Transverse colon (tissue), 4 donors: Measurements from ENCODE around the gene ANAPC7. TPM values are rescaled to one million over a fixed set of nuclear protein-coding genes. Genes with fewer than 3 reads are reported as not detected.

ENCODE experiments used
- DNase-seq: peaks from one replicate; pipeline ENCODE4 v3.0.0-alpha.2; 2019
- H3K27ac ChIP-seq, 4 donors: fragments of 200-600 bp; sonication (generic); 2 replicates each; pipeline ENCODE4 v1.5.1; 2016 to 2018; ENCODE audit warnings: inconsistent platforms in 4 of 4
- H3K27me3 ChIP-seq: fragments of 200-600 bp; sonication (generic); 2 replicates; pipeline ENCODE4 v1.5.1; 2017; ENCODE audit warnings: inconsistent platforms
- H3K36me3 ChIP-seq, 4 donors: fragments of 200-600 bp; sonication (generic); 2 replicates each; pipeline ENCODE4 v1.5.1; 2017 to 2019; ENCODE audit warnings: inconsistent platforms in 4 of 4
- H3K4me1 ChIP-seq, 4 donors: fragments of 200-600 bp; sonication (generic); 2 replicates each; pipeline ENCODE4 v1.5.1; 2017 to 2020; ENCODE audit warnings: inconsistent platforms in 4 of 4
- H3K4me3 ChIP-seq, 4 donors: fragments of 200-600 bp; sonication (generic); 1 replicate in 1 of 4; 2 replicates in 3 of 4; pipeline versions ENCODE4 v1.5.1 to v1.6.1; 2017 to 2019; ENCODE audit warnings: inconsistent platforms in 4 of 4
- H3K9me3 ChIP-seq, 2 donors: fragments of 200-600 bp; sonication (generic); 2 replicates each; pipeline ENCODE4 v1.5.1; 2017 to 2019; ENCODE audit warnings: inconsistent platforms in 2 of 2
- EP300 ChIP-seq: sonication (generic); formaldehyde crosslinking; IDR thresholded peaks from one replicate; pipeline ENCODE4 v1.6.1; 2017; ENCODE audit warnings: antibody characterized with exemption, low read depth
- POLR2A ChIP-seq: fragments of 450-650 bp; IDR thresholded peaks from one replicate; pipeline ENCODE4 v1.6.1; 2016; ENCODE audit warnings: antibody characterized with exemption, mild to moderate bottlenecking, moderate library complexity
- POLR2AphosphoS5 ChIP-seq, 3 donors: sonication (generic); formaldehyde crosslinking; IDR thresholded peaks; one replicate each; pipeline ENCODE4 v1.6.1; 2016; ENCODE audit warnings: antibody characterized with exemption in 3 of 3
- WGBS, 2 donors: methylation state at CpG; one replicate each; pipeline ENCODE4 v1.1.5; 2018; ENCODE audit warnings: low coverage in 1 of 2; 5-methylcytosine and 5-hydroxymethylcytosine counted together
- in situ Hi-C, 4 donors: fragments of 200-750 bp; cut with MboI; loops; one replicate each; pipeline versions ENCODE4 v1.15.0 to v1.15.1; 2017; ENCODE audit warnings: low sequenced_read_pairs in 3 of 4, low pct_ligation_motif_present in 1 of 4, low pct_unique_long_range_greater_than_20kb in 1 of 4
- intact Hi-C: fragments of 100-400 bp; cut with DNase I; formaldehyde crosslinking; loops from one replicate; pipeline ENCODE4 v1.15.1; 2023; ENCODE audit warnings: low total_unique reads
- total RNA-seq, 4 donors: library from RNA; depleted of rRNA; stranded (reverse); fragments of >200 nt; gene quantifications; one replicate each; pipeline ENCODE4 v1.1.0, GENCODE V29; 2016
- TF ChIP-seq, protein P1 (sequence below), 5 experiments: fragments of 200-600 bp in 3 of 5; fragments of 450-650 bp in 2 of 5; sonication (generic) in 3 of 5; IDR thresholded peaks; 1 replicate in 2 of 5; 2 replicates in 3 of 5; pipeline ENCODE4 v1.5.1; 2016 to 2017; ENCODE audit warnings: antibody characterized with exemption in 5 of 5, inconsistent platforms in 3 of 5, mild to moderate bottlenecking in 2 of 5, moderate library complexity in 1 of 5

ANAPC7 gene
- total RNA-seq, 4 donors from 2014 or later: 16.8 to 127 (median 31.4) TPM

GRCh38 chr12:110369992-110370391, 33.5 kb downstream of the ANAPC7 start:
- H3K4me1 ChIP-seq: peaks cover 3 to 43% (median 7%) of the 10 kb centered on the region in 4 donors
- no peaks in the 10 kb centered on the region for H3K27me3 ChIP-seq
- in situ Hi-C loops: no loop called here
- intact Hi-C loops: no loop called here
- DNase-seq: no peak
- no peaks in the 10 kb centered on the region for H3K9me3 ChIP-seq
- TF ChIP-seq, protein P1, sequence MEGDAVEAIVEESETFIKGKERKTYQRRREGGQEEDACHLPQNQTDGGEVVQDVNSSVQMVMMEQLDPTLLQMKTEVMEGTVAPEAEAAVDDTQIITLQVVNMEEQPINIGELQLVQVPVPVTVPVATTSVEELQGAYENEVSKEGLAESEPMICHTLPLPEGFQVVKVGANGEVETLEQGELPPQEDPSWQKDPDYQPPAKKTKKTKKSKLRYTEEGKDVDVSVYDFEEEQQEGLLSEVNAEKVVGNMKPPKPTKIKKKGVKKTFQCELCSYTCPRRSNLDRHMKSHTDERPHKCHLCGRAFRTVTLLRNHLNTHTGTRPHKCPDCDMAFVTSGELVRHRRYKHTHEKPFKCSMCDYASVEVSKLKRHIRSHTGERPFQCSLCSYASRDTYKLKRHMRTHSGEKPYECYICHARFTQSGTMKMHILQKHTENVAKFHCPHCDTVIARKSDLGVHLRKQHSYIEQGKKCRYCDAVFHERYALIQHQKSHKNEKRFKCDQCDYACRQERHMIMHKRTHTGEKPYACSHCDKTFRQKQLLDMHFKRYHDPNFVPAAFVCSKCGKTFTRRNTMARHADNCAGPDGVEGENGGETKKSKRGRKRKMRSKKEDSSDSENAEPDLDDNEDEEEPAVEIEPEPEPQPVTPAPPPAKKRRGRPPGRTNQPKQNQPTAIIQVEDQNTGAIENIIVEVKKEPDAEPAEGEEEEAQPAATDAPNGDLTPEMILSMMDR (IDR thresholded peaks at IDR 0.05): no peak
- no peak for TF ChIP-seq EP300
- TF ChIP-seq POLR2A: no peak
- TF ChIP-seq POLR2AphosphoS5 (IDR thresholded peaks at IDR 0.05): no peak
- H3K27ac ChIP-seq: no peak overlapping the region
- peaks cover 0 to 14% (median 6%) of the 10 kb centered on the region in 4 donors for H3K36me3 ChIP-seq
- H3K4me3 ChIP-seq: no peak overlapping the region
- WGBS, 2 donors: 90 to 98% methylated on average over 2 to 8 of the region's 8 CpGs

DNA sequence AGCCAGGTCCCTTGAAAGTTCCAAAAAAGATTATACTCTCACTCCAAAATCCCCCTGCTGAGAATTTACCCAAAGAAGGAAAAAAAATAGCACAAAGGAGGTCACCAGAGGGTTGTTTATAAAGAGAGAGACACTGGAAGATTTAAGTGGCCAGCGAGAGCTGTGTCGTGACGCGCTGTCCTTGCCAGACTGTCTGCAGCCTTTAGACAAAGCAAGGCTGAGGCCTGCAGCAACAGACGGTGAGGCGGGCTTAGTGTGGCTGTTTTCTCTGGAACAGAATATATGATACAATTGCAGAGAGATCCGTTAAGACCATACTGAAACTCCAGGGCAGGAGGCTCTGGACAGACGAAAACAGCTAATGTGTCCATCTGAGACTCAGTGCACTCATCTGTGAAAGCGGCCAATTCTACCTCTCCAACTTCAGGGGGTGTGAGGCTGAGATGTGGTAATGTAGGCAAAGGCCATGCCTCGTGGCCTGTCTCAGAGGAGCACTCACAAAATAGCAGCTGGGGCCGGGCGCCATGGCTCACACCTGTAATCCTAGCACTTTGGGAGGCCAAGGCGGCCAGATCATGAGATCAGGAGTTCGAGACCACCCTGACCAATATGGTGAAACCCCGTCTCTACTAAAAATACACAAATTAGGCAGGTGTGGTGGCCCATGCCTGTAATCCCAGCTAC, 36.2 kb downstream of the ANAPC7 start:
- WGBS, 2 donors: 76 to 80% methylated on average over 8 to 15 of the region's 15 CpGs
- no peaks in the 10 kb centered on the region for H3K27me3 ChIP-seq
- intact Hi-C loops (no loop called here), in situ Hi-C loops (no loop called here)
- H3K4me3 ChIP-seq: no peak overlapping the region
- H3K9me3 ChIP-seq: no peaks in the 10 kb centered on the region
- no peak for TF ChIP-seq POLR2AphosphoS5 (IDR thresholded peaks at IDR 0.05)
- peaks cover 0 to 27% (median 4%) of the 10 kb centered on the region in 4 donors for H3K4me1 ChIP-seq
- no peaks in the 10 kb centered on the region for H3K36me3 ChIP-seq
- peak overlapping the region; percentile 42 to 74 (median 68) for H3K27ac ChIP-seq
- DNase-seq: peak; percentile 23

DNA sequence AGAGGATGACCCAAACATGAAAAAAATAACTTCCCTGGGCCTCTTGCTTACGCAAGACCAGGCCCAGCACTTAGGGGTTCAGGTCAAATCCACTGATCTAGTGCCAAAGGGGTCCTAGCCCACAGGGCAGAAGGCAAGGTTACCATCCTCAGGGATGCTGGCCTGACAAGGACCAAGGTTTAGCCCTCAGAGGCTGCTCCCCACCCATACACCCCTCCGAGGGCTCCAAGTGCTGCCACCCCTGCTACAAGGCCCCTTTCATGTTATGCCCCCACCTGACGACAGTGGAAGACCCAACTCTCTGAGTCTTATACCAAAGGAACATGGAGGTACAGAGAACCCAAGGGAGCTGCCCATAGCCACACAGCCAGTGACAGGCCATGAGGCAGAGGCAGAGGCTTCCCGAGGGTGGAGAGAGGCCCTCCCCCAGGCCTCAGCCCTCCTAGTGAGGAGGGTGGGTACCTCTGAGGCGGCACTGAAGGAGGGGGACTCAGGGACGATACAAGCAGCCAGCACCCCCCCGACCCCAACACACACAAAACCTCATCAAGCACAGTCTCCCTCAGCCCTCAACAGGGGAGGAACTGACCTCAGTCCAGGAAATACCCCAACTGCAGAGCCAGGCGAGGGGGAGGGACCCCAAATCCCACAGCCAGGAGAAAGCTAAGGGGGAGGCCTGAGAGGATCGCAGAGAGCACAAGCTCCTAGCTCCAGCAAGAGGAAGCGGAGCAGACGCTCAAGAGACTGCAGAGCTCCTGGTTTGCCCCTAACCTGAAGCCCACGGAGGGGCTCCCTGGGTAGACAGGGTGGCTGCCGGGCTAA, 37.0 kb downstream of the ANAPC7 start:
- TF ChIP-seq EP300 (no peak), POLR2AphosphoS5 (IDR thresholded peaks at IDR 0.05) (no peak), POLR2A (no peak)
- TF ChIP-seq, protein P1 (IDR thresholded peaks at IDR 0.05): no peak
- peaks cover 0 to 21% (median 4%) of the 10 kb centered on the region in 4 donors for H3K4me1 ChIP-seq
- no peaks in the 10 kb centered on the region for H3K27me3 ChIP-seq
- H3K4me3 ChIP-seq: no peak overlapping the region
- no peaks in the 10 kb centered on the region for H3K9me3 ChIP-seq
- 64% methylated on average over 13 of the region's 13 CpGs; no CpG with 5 or more reads in 1 of the 2 donors for WGBS, 2 donors
- no peaks in the 10 kb centered on the region for H3K36me3 ChIP-seq
- H3K27ac ChIP-seq: peak overlapping the region; percentile 42 to 74 (median 68)
- no peak for DNase-seq
- intact Hi-C loops: no loop called here
- in situ Hi-C loops: no loop called here

DNA sequence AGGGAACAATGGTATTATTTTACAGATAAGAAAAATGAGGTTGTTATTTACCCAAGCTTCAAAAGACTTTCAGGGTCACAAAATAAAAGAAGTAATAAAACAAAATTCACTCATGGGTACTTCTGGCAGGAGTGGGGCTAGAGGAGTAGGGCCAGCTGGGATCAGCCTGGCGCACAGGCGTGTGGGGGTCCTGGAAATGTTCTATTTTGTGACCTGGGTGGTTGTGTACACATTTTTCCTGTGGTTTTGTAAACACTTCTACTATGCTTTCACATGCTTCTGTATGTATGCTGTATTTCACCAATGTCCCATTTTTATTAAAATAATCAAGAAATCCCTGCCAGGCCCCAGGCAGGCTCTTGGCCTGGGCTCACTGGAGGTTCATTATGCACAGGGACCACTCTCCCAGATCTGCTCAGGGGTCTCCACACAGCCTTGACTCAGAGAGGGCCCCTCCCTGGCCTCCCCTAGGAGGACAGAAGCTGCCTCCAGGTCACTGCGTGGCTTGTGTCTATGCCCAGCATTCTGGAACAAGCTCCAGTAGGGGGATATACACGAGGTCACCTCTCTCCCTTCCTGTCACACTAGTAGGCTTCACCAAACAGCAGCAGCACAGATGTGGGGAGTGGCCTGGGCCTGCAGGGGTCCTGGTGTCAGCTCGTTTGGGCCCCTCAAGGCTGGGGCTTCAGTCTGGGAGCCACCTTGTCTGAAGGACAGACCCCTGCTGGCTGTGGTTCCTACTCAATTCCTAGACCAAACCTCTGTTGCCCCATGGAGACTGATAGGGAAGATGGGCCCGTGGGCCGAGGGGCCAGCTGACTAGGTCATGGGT, 37.8 kb downstream of the ANAPC7 start:
- no peaks in the 10 kb centered on the region for H3K36me3 ChIP-seq
- H3K27ac ChIP-seq: peak overlapping the region; percentile 42 to 74 (median 68)
- TF ChIP-seq POLR2AphosphoS5 (IDR thresholded peaks at IDR 0.05) (no peak), EP300 (no peak), POLR2A (no peak)
- TF ChIP-seq, protein P1 (IDR thresholded peaks at IDR 0.05): no peak
- peaks cover 0 to 16% (median 4%) of the 10 kb centered on the region in 4 donors for H3K4me1 ChIP-seq
- no peak overlapping the region for H3K4me3 ChIP-seq
- no peaks in the 10 kb centered on the region for H3K9me3 ChIP-seq
- WGBS, 2 donors: 75 to 91% methylated on average over 2 to 5 of the region's 7 CpGs
- intact Hi-C loops (no loop called here), in situ Hi-C loops (no loop called here)
- H3K27me3 ChIP-seq: no peaks in the 10 kb centered on the region
- no peak for DNase-seq
